ENCODE measurements around the gene FKBP5. TPM values are rescaled to one million over a fixed set of nuclear protein-coding genes. Genes with fewer than 3 reads are reported as not detected.

Gene FKBP5
- total RNA-seq, 6 experiments from 2014 or later = 7.6 to 12.9 (median 11.8) TPM

DNA sequence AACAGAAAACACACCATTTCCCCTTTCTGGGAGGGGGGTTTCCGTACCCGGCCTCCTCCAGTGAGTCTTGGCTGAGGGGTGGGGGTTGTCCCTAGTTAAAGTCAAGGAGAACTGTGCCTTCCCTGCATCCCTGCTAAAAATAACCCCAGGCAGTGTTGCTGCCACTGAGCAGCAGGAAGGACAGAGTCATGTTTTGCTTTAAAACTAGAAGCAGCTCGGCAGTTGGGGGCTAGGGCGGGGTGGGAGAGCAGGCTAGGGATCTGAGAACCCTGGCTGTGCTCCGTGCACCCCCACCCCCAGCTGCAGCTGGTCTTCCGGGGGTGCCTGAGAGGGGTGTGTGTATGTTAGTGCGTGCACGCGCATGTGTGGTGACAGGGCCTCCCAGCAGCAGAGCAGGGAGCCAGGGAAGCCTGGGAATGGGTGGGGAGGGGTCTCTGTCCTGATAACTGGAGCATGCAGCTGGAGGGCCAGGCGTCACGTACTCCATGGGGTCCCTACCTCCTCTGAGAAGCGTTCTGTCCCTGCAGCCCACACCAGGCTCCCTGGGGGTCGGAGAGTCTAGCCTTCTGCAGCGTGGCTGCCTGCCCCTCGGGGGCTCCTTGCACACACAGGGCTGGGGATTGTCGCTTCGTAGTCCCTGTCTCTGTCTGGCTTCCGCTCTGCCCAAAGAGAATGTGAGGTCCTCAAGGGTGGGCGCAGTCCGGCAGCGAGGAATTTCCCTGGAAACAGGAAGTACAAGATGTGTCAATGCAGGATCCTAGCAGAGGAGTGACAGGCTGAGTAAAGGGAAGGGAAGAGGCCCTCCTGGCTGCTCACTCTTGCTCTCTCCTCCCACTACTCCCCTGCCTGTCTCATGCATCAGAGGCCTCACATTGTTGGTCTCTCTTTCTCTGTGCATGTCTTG lies 31.4 kb upstream of the FKBP5 start:
- Mint-ChIP-seq H3K27me3 (ENCODE audit: insufficient read depth) (peaks cover 11% of the 10 kb centered on the region), H3K4me1 (ENCODE audit: low read depth) (peaks cover 16% of the 10 kb centered on the region), H3K36me3 (ENCODE audit: low read depth) (no peaks in the 10 kb centered on the region), H3K9me3 (no peaks in the 10 kb centered on the region), H3K27ac (peak overlapping the region; percentile 20; the same call in 1 of the 2 replicates), H3K4me3 (peak overlapping the region; percentile 41; the same call in 1 of the 2 replicates)
- no peak for DNase-seq
- TF ChIP-seq, protein P1, sequence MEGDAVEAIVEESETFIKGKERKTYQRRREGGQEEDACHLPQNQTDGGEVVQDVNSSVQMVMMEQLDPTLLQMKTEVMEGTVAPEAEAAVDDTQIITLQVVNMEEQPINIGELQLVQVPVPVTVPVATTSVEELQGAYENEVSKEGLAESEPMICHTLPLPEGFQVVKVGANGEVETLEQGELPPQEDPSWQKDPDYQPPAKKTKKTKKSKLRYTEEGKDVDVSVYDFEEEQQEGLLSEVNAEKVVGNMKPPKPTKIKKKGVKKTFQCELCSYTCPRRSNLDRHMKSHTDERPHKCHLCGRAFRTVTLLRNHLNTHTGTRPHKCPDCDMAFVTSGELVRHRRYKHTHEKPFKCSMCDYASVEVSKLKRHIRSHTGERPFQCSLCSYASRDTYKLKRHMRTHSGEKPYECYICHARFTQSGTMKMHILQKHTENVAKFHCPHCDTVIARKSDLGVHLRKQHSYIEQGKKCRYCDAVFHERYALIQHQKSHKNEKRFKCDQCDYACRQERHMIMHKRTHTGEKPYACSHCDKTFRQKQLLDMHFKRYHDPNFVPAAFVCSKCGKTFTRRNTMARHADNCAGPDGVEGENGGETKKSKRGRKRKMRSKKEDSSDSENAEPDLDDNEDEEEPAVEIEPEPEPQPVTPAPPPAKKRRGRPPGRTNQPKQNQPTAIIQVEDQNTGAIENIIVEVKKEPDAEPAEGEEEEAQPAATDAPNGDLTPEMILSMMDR (IDR thresholded peaks at IDR 0.05) = no peak

DNA sequence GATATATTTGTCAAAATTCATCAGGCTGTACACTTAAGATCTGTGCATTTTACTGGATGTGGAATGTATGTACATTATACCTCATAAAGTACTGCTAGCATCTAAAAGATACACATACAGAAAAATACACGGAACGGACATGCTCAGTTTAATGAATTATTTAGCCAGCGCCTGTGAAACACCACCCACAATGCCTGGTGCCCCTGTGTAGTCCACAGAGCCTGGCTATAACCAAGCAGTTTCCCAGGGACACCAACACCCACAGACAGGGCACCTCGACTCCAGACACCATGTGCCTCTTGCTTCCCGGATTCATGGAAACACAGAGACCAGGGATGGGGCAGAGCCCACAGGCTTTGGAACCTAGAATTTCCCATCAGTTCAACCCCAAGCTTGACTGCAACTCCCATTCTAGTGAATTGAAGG lies 30.7 kb upstream of the FKBP5 start:
- Mint-ChIP-seq H3K27ac (no peak overlapping the region), H3K9me3 (no peaks in the 10 kb centered on the region), H3K36me3 (ENCODE audit: low read depth) (no peaks in the 10 kb centered on the region), H3K4me1 (ENCODE audit: low read depth) (peaks cover 16% of the 10 kb centered on the region), H3K27me3 (ENCODE audit: insufficient read depth) (peaks cover 11% of the 10 kb centered on the region), H3K4me3 (no peak overlapping the region)
- TF ChIP-seq, protein P1 (IDR thresholded peaks at IDR 0.05) = no peak
- no peak for DNase-seq

DNA sequence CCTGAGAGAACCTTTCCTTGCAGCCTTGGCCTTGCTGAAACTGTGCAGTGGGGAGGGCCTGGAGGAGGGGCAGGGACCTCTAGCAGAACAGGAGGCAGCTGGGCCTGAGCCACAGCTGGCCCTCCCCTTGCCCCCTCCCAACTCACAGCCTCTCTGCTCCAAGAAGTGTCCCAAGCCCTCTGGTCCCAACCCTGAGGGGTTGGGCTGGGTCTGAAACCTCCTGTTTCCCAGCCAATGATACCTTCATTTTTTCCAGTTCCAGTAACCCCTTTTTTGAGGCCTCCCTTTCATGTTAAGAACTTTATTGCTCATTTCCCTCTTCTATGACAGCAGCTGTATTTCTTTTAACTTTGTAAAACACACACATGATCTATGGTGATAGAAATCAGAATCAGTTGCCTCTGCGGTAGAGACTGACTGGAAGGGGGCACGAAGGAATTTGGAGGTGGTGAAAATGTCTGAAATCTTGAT lies 30.2 kb upstream of the FKBP5 start:
- H3K36me3 Mint-ChIP-seq (ENCODE audit: low read depth) = no peaks in the 10 kb centered on the region
- TF ChIP-seq, protein P1 (IDR thresholded peaks at IDR 0.05) = no peak
- no peak overlapping the region for H3K27ac Mint-ChIP-seq
- H3K4me1 Mint-ChIP-seq (ENCODE audit: low read depth) = peaks cover 16% of the 10 kb centered on the region
- DNase-seq = no peak
- peaks cover 11% of the 10 kb centered on the region for H3K27me3 Mint-ChIP-seq (ENCODE audit: insufficient read depth)
- no peaks in the 10 kb centered on the region for H3K9me3 Mint-ChIP-seq
- no peak overlapping the region for H3K4me3 Mint-ChIP-seq

DNA sequence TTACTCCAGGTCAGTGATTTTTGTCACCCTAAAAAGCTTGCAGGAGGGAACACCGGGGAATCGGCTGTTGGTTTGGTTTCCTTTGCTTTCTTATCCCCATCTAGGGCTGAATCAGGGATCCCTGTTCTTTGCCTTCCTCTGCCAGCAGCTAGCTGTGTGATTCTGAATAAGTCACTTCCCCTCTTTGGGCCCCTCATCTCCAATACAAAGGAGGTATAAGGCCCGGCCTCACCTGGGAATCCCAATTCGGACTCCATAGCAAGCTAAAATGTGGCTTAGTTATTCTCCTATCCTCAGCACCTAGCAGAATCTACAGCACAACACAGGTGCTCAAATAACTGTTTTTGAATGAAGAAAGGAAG lies 29.6 kb upstream of the FKBP5 start:
- Mint-ChIP-seq H3K36me3 (ENCODE audit: low read depth) (no peaks in the 10 kb centered on the region), H3K4me1 (ENCODE audit: low read depth) (peaks cover 16% of the 10 kb centered on the region), H3K4me3 (no peak overlapping the region), H3K9me3 (no peaks in the 10 kb centered on the region), H3K27me3 (ENCODE audit: insufficient read depth) (peaks cover 11% of the 10 kb centered on the region), H3K27ac (no peak overlapping the region)
- TF ChIP-seq, protein P1 (IDR thresholded peaks at IDR 0.05) = no peak
- DNase-seq = no peak

DNA sequence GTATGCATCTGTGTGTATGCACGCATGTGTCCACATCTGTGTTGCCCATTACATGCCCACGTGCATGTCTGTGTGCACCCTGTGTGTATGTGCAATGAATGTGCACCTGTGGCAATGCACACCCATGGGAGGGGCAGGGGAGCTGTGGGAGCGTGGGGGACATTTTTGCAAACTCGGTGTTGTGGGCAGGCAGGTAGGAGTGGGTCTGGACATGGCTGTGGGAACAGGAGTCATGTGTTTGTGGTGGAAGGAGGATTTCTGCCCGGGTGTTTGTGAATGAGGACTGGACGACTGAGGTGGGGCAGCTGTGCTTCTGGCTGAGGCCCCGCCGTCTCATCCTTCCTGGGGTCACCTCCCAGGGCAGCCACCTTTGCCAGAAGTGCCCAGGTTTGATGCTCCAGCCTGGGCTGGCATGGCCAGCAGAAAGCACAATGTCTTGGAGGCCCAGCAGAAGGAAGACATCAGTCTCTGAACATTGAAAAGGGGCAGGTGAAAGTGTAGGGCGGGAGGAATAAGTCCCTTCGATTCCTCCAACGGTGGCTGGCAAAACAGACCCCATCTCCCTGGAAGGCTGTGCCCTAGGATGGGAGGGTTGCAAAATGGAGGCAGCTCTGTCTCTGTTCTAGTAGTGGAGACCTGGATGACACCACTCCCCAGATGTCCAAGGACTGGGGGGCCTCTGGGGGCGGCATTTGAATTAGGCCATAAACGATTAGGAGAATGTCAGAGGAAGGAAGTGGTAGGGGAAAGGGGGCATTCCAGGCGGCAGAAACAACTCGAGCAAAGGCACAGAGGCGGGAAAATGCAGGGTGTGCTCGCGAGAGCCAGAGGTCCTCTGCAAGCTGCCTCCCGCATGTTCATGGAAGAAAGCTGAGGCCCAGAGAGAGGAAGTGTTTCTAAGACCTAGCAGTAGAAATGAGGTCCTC lies 29.0 kb upstream of the FKBP5 start:
- Mint-ChIP-seq H3K36me3 (ENCODE audit: low read depth) (no peaks in the 10 kb centered on the region), H3K9me3 (no peaks in the 10 kb centered on the region), H3K27ac (no peak overlapping the region), H3K4me1 (ENCODE audit: low read depth) (peaks cover 16% of the 10 kb centered on the region), H3K4me3 (no peak overlapping the region), H3K27me3 (ENCODE audit: insufficient read depth) (peaks cover 11% of the 10 kb centered on the region)
- TF ChIP-seq, protein P1 (IDR thresholded peaks at IDR 0.05) = no peak
- DNase-seq = no peak
